T-cell (primary cell): ENCODE data around the gene GALNT9. TPM values are rescaled to one million over a fixed set of nuclear protein-coding genes. Genes with fewer than 3 reads are reported as not detected.

Experiments used
- ATAC-seq, 4 experiments: fragments of 200-7000 bp in 3 of 4; fragments of 150-1000 bp in 1 of 4; cut with Tn5 transposase; replicated peaks in 1 of 4; 1 replicate in 3 of 4; 2 replicates in 1 of 4; pipeline ENCODE4 v1.10.0; 2021; ENCODE audit warnings: moderate library complexity in 3 of 4, mild to moderate bottlenecking in 2 of 4, moderate number of reproducible peaks in 1 of 4
- CTCF ChIA-PET, 2 donors: fragments of 300-600 bp; sonication (Branson Sonifier 250); formaldehyde crosslinking; loops; one replicate each; lab custom pipeline; 2022; ENCODE audit warnings: antibody characterized with exemption in 2 of 2; lab: Charles Lee
- POLR2A ChIA-PET, 2 donors: fragments of 300-600 bp; sonication (Branson Sonifier 250); formaldehyde crosslinking; loops; one replicate each; lab custom pipeline; 2022; ENCODE audit warnings: antibody characterized with exemption in 2 of 2; lab: Charles Lee
- DNase-seq, 35 experiments: peaks; one replicate each; pipeline versions ENCODE4 v3.0.0 to v3.0.0-alpha.2; 2013 to 2023
- H3K27ac ChIP-seq: one replicate; pipeline ENCODE4 v1.5.1; 2013; ENCODE audit warnings: low read length
- H3K27me3 ChIP-seq, 2 experiments: replicated peaks in 1 of 2; 1 replicate in 1 of 2; 2 replicates in 1 of 2; pipeline versions ENCODE4 v1.6.1 to v1.7.0; 2013; ENCODE audit warnings: low read length in 1 of 2, mixed read lengths in 1 of 2; ENCODE audit not compliant: control insufficient read depth in 2 of 2, insufficient read depth in 2 of 2; ENCODE audit errors: extremely low read depth in 1 of 2
- H3K36me3 ChIP-seq, 2 donors: 1 replicate in 1 of 2; 2 replicates in 1 of 2; pipeline versions ENCODE4 v1.6.1 to v1.7.0; 2013; ENCODE audit warnings: low read length in 1 of 2; ENCODE audit not compliant: control insufficient read depth in 2 of 2, insufficient read depth in 1 of 2; ENCODE audit errors: extremely low read depth in 1 of 2
- H3K4me1 ChIP-seq, 2 experiments: 1 replicate in 1 of 2; 2 replicates in 1 of 2; pipeline versions ENCODE4 v1.6.1 to v1.7.0; 2013; ENCODE audit warnings: low read length in 2 of 2, mixed read lengths in 1 of 2; ENCODE audit not compliant: insufficient read depth in 2 of 2, control insufficient read depth in 1 of 2; ENCODE audit errors: extremely low read depth in 1 of 2
- H3K4me3 ChIP-seq, 2 donors: 1 replicate in 1 of 2; 2 replicates in 1 of 2; pipeline versions ENCODE4 v1.5.1 to v1.7.0; 2013; ENCODE audit warnings: mild to moderate bottlenecking in 2 of 2, low read length in 1 of 2, moderate library complexity in 1 of 2; ENCODE audit not compliant: control insufficient read depth in 1 of 2; ENCODE audit errors: extremely low read depth in 1 of 2
- H3K9me3 ChIP-seq: 2 replicates; pipeline ENCODE4 v1.7.0; 2013
- H3K27ac Mint-ChIP-seq, 2 donors: one replicate each; pipeline ENCODE4 v1.8.0; 2020 to 2021; ENCODE audit warnings: mild to moderate bottlenecking in 2 of 2, mixed read lengths in 2 of 2
- H3K27me3 Mint-ChIP-seq, 2 donors: one replicate each; pipeline ENCODE4 v1.8.0; 2021 to 2022; ENCODE audit warnings: mixed read lengths in 2 of 2
- H3K36me3 Mint-ChIP-seq: one replicate; pipeline ENCODE4 v1.8.0; 2021; ENCODE audit warnings: mixed read lengths
- H3K4me1 Mint-ChIP-seq, 3 donors: one replicate each; pipeline ENCODE4 v1.8.0; 2020 to 2022; ENCODE audit warnings: mixed read lengths in 3 of 3, mild to moderate bottlenecking in 1 of 3
- H3K4me3 Mint-ChIP-seq, 3 donors: one replicate each; pipeline ENCODE4 v1.8.0; 2020 to 2022; ENCODE audit warnings: mild to moderate bottlenecking in 3 of 3, mixed read lengths in 3 of 3, moderate library complexity in 3 of 3
- H3K9me3 Mint-ChIP-seq, 3 donors: one replicate each; pipeline ENCODE4 v1.8.0; 2020 to 2022; ENCODE audit warnings: mixed read lengths in 3 of 3
- WGBS: methylation state at CpG from one replicate; pipeline ENCODE4 v1.1.5; 2013; ENCODE audit warnings: missing lambda C conversion rate; ENCODE audit not compliant: insufficient coverage; 5-methylcytosine and 5-hydroxymethylcytosine counted together
- total RNA-seq, 35 experiments: library from RNA in 6 of 35; stranded (reverse) in 6 of 35; fragments of 120-200 nt in 1 of 35; gene quantifications; one replicate each; pipeline versions ENCODE4 v1.2.1 to v1.2.4 and lab custom pipeline; 2013 to 2026

Gene GALNT9
- total RNA-seq, 5 donors from 2014 or later (not counting 1 experiment from before 2014, with no cell fraction given) = 0.72 TPM; not detected in 4

- POLR2A ChIA-PET = interaction anchor here in 1 of 2 donors (0.5 kb wide), 1 partner anchor 254 kb away, joined by 3 read pairs; no protein-coding TSS in a partner anchor
- Mint-ChIP-seq H3K27ac (no peak overlapping the region), H3K27me3 (peaks cover 12 to 46% of the 10 kb centered on the region in 2 donors), H3K9me3 (no peaks in the 10 kb centered on the region), H3K4me1 (peaks cover 0 to 5% (median 0%) of the 10 kb centered on the region in 3 donors), H3K4me3 (no peak overlapping the region), H3K36me3 (no peaks in the 10 kb centered on the region)
- 68% methylated on average over 11 of the region's 12 CpGs for WGBS
- H3K27me3 ChIP-seq = peaks cover 2 to 74% of the 10 kb centered on the region in 2 experiments
- ATAC-seq (no peak), DNase-seq (no peak)
- CTCF ChIA-PET = no interaction called here
- H3K4me3 ChIP-seq = no peak overlapping the region
- H3K27ac ChIP-seq = no peak overlapping the region
- H3K9me3 ChIP-seq = no peaks in the 10 kb centered on the region
- peaks cover 0 to 3% of the 10 kb centered on the region in 2 experiments for H3K4me1 ChIP-seq
- H3K36me3 ChIP-seq = no peaks in the 10 kb centered on the region
These were observed 52.5 kb downstream of the GALNT9 start for GRCh38 chr12:132276827-132277373.

GRCh38 chr12:132276066-132276826 lies 53.1 kb downstream of the GALNT9 start:
- H3K27ac ChIP-seq = no peak overlapping the region
- peaks cover 2 to 72% of the 10 kb centered on the region in 2 experiments for H3K27me3 ChIP-seq
- Mint-ChIP-seq H3K4me1 (peaks cover 0 to 5% (median 0%) of the 10 kb centered on the region in 3 donors), H3K4me3 (no peak overlapping the region), H3K27me3 (peaks cover 12 to 46% of the 10 kb centered on the region in 2 donors), H3K27ac (no peak overlapping the region), H3K9me3 (no peaks in the 10 kb centered on the region), H3K36me3 (no peaks in the 10 kb centered on the region)
- WGBS = 82% methylated on average over 15 of the region's 20 CpGs
- CTCF ChIA-PET = no interaction called here
- no peaks in the 10 kb centered on the region for H3K36me3 ChIP-seq
- H3K9me3 ChIP-seq = no peaks in the 10 kb centered on the region
- DNase-seq = no peak
- peaks cover 0 to 3% of the 10 kb centered on the region in 2 experiments for H3K4me1 ChIP-seq
- H3K4me3 ChIP-seq = no peak overlapping the region
- POLR2A ChIA-PET = interaction anchor here in 1 of 2 donors (0.5 kb wide), 1 partner anchor 254 kb away, joined by 3 read pairs; no protein-coding TSS in a partner anchor
- no peak for ATAC-seq

- H3K4me1 Mint-ChIP-seq = peaks cover 0 to 5% (median 0%) of the 10 kb centered on the region in 3 donors
- Histone ChIP-seq H3K27ac (no peak overlapping the region), H3K4me1 (peaks cover 0 to 3% of the 10 kb centered on the region in 2 experiments), H3K4me3 (no peak overlapping the region), H3K36me3 (no peaks in the 10 kb centered on the region), H3K27me3 (peaks cover 2 to 67% of the 10 kb centered on the region in 2 experiments), H3K9me3 (no peaks in the 10 kb centered on the region)
- H3K27me3 Mint-ChIP-seq = peaks cover 13 to 44% of the 10 kb centered on the region in 2 donors
- no peak overlapping the region for H3K27ac Mint-ChIP-seq
- DNase-seq (no peak), ATAC-seq (no peak)
- WGBS = 60% methylated on average over 7 of the region's 18 CpGs
- no peaks in the 10 kb centered on the region for H3K9me3 Mint-ChIP-seq
- CTCF ChIA-PET = no interaction called here
- H3K36me3 Mint-ChIP-seq = no peaks in the 10 kb centered on the region
- POLR2A ChIA-PET = no interaction called here
- H3K4me3 Mint-ChIP-seq = no peak overlapping the region
These were observed 53.8 kb downstream of the GALNT9 start for GRCh38 chr12:132275631-132276030.

GRCh38 chr12:132275110-132275531 lies 54.3 kb downstream of the GALNT9 start:
- POLR2A ChIA-PET = no interaction called here
- Mint-ChIP-seq H3K4me3 (no peak overlapping the region), H3K36me3 (no peaks in the 10 kb centered on the region), H3K9me3 (no peaks in the 10 kb centered on the region), H3K27ac (no peak overlapping the region), H3K4me1 (peaks cover 0 to 5% (median 0%) of the 10 kb centered on the region in 3 donors), H3K27me3 (peaks cover 16 to 41% of the 10 kb centered on the region in 2 donors)
- CTCF ChIA-PET = no interaction called here
- no peaks in the 10 kb centered on the region for H3K9me3 ChIP-seq
- peaks cover 2 to 62% of the 10 kb centered on the region in 2 experiments for H3K27me3 ChIP-seq
- no peak overlapping the region for H3K4me3 ChIP-seq
- DNase-seq (no peak), ATAC-seq (no peak)
- 68% methylated on average over 11 of the region's 13 CpGs for WGBS
- peaks cover 0 to 3% of the 10 kb centered on the region in 2 experiments for H3K4me1 ChIP-seq
- H3K27ac ChIP-seq = no peak overlapping the region
- H3K36me3 ChIP-seq = no peaks in the 10 kb centered on the region

- Mint-ChIP-seq H3K27me3 (peaks cover 16 to 32% of the 10 kb centered on the region in 2 donors), H3K4me1 (peaks cover 0 to 5% (median 0%) of the 10 kb centered on the region in 3 donors), H3K27ac (no peak overlapping the region), H3K4me3 (no peak overlapping the region), H3K36me3 (no peaks in the 10 kb centered on the region), H3K9me3 (no peaks in the 10 kb centered on the region)
- DNase-seq (no peak), ATAC-seq (no peak)
- ChIA-PET CTCF (no interaction called here), POLR2A (no interaction called here)
- no peaks in the 10 kb centered on the region for H3K36me3 ChIP-seq
- peaks cover 0 to 3% of the 10 kb centered on the region in 2 experiments for H3K4me1 ChIP-seq
- no peaks in the 10 kb centered on the region for H3K9me3 ChIP-seq
- no peak overlapping the region for H3K27ac ChIP-seq
- H3K27me3 ChIP-seq = peaks cover 2 to 56% of the 10 kb centered on the region in 2 experiments
- H3K4me3 ChIP-seq = no peak overlapping the region
- WGBS = 88% methylated on average over 10 of the region's 11 CpGs
These were observed 55.4 kb downstream of the GALNT9 start for GRCh38 chr12:132273992-132274334.

- H3K27ac ChIP-seq = no peak overlapping the region
- H3K36me3 Mint-ChIP-seq = no peaks in the 10 kb centered on the region
- no peak for ATAC-seq
- ChIA-PET CTCF (no interaction called here), POLR2A (no interaction called here)
- no peaks in the 10 kb centered on the region for H3K9me3 ChIP-seq
- H3K27me3 Mint-ChIP-seq = peaks cover 16 to 27% of the 10 kb centered on the region in 2 donors
- H3K9me3 Mint-ChIP-seq = no peaks in the 10 kb centered on the region
- peaks cover 0 to 5% (median 0%) of the 10 kb centered on the region in 3 donors for H3K4me1 Mint-ChIP-seq
- DNase-seq = no peak
- no peak overlapping the region for H3K4me3 ChIP-seq
- H3K36me3 ChIP-seq = no peaks in the 10 kb centered on the region
- H3K27ac Mint-ChIP-seq = no peak overlapping the region
- 89% methylated on average over 15 of the region's 17 CpGs for WGBS
- H3K27me3 ChIP-seq = peaks cover 2 to 46% of the 10 kb centered on the region in 2 experiments
- no peak overlapping the region for H3K4me3 Mint-ChIP-seq
- H3K4me1 ChIP-seq = no peaks in the 10 kb centered on the region
These were observed 56.7 kb downstream of the GALNT9 start for GRCh38 chr12:132272711-132273110.
